GM19328 (cell line): ENCODE measurements around the gene FNDC4.
A peak's percentile ranks its signal among the peaks of the same experiment; 100 is the strongest.

ENCODE experiments used
- ATAC-seq: cut with Tn5 transposase; IDR thresholded peaks from one replicate; pipeline ENCODE4 v1.9.1; 2021; ENCODE audit warnings: mild to moderate bottlenecking, moderate library complexity; ENCODE audit not compliant: unreplicated experiment

The FNDC4 gene

DNA sequence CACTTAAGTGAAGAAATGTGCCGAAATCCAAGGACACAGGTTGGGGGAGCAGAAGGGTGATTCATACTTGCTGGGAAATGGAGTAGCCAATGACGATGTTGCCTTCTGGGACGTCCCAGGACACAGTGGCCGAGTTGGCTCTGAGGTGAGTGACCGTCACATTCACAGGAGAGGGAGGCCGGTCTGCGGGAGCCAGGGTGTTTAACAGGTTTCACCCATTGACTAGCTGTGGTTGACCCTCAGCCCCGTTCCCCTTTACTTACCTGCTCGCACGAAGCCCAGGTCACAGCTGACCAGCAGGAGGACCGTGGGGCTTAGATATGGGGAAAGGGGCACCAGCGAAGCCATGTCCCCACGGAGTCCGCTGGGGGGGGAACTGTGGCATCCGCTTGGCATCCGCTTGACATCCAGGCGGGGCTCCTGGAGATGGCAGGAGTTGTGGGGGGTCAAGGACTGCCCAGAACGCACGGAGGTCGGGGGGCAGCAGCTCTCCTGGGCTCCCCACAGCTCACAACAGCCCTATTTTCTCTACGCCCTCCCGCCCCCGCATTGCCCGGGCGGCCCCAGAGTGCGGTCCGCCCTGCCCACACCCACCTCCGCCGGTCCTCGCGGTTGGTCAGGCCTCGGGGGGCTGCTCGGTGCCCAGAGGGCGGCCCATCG is 586 bp downstream of the FNDC4 start:
- no peak for ATAC-seq

DNA sequence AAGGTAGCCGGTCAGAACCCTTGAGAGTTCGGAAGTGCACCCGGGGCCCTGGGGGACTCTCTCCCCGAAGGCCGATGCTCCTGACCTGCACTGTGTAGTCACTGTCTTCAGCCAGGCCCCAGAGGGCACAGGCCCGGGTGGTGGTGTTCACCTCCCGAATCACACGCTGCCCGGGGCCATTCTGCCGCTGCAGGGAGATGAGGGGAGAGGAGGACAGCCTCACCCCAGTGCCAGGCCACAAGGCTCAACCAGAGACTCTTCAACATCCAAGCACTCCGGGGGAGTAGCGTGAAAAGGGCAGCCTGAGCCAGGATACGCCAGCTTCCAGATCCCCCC is 1.1 kb downstream of the FNDC4 start:
- no peak for ATAC-seq

DNA sequence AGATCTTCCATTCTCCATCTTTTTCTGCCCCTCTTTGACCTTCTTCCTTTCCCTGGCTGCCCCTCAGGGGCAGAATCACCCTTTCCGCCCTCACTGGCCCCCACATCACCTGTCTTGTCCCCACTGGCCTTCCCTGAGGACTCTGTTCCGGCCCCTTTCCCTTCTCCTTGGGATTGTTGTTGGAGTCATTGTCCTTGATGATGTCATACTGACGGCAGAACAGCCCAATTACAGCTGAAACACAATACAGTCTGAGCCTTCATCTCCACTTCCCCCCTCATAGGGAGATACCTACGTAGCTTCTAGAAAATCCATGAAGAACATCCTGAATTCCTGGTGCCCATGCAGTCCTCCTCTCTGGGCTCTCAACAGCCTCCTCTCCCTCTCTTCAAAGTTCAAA is 2.4 kb downstream of the FNDC4 start:
- ATAC-seq: no peak

DNA sequence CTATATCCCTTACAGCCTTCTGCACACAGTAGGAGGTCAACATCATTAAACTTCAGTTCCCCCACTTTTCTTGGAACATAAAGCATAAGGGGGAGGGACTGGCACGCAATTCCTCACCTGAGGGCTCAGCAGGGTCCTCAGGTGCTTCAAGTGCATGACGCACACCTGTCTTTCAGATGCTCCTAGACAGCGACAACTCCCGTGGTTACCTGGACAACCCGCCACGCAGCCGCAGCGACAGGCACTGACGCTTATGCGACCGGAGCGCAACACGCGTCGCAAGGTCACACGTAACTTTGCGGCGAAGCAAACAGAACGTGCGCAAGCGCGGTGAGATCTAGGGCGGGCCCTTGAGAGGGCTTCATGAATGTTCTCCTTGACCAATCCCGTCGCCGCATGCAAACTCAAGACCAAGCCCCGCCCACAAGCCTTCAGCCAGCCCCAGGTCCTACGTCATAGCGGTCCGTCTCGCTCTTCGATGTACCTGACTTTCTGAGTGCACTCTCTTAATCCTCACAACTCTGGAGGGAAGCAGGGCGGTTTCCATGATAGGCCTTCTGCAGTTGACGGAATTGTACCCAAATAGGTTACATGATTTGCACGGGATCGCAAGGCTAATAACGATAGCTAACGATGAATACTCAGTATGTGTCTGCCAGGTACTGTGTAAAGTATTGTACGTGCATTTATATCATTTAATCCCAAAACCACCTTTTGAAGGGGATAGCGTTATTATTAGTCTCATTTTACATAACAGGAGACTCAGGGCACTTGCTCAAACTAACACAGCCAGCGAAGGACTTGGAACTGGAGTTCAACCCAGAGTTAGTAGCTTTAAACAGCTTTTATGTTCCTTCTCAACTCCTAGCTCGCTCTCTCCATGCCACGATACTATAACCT is 5.3 kb downstream of the FNDC4 start, which contains the start of gene IFT172:
IFT172 (minus strand) TSS at position 246 of the 900 bp plus-strand sequence; CDS start at position 156, 90 bp downstream.
- ATAC-seq: peak; percentile 96

DNA sequence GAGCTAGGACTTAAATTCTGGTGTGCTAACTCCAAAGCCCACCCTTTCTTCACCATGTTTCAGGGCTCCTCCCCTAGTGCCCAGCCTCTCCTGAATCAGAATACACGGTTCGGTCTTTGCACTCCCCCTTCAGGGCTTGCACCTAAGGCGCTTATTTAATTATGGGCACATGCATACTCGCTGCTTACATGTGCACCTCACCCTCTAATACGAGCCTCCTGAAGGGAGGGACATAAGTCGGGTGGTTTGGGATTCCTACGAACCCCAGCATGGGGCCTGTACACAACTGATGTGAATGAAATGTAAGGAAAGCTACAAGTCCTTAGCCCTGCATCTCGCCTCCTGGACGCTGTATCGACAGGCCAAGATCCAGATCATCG is 5.9 kb downstream of the FNDC4 start:
- ATAC-seq: no peak

DNA sequence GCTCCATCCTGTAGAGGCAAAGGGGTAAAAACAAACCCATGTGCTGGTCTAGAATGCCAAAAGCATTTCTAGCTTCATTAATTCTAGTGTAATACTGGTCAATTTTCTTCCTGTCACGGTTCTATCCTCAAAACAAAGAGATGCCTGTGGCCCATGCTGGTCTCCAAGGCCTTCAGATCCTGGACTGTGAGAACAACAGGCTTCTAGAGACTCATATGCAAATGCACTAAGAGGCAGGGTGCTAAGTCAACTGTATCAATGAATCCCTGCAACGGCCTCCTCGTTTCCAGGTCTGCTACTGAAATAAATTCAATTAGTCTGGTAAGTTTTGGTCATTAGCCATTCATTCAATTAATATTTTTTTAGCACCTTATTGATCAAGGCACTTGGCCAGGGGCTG is 9.5 kb downstream of the FNDC4 start:
- ATAC-seq: no peak

DNA sequence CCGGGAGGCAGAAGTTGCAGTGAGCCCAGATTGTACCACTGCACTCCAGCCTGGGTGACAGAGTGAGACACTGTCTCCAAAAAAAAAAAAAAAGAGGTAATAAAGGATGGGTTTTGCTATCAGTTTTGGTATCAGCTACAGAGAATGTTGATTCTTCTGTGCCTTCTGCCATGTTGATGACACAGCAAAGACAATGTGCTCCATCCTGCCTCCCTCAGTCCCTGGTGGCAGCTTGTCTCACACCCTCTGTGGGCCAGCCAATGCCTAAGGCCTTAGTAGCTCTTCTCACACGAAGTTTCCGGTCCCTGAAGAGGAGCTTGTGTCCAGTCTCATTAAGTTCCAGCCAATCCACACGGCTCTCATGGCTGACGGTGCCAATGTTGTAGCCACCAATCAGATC is 23.0 kb downstream of the FNDC4 start:
- ATAC-seq: no peak

DNA sequence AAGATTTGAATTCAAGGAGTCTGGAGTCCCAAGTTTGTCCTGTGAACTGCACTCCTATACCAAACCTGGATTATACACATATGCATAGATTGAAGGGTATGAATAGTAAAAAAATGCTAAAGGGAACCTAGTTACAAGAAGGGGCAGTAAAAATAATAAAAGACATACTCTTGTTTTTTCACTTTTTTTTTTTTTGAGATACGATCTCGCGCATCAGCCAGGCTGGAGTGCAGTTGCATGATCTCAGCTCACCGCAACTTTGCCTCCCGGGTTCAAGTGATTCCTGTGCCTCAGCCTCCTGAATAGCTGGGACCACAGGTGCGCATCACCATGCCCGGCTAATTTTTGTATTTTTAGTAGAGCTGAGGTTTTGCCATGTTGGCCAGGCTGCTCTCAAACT is 30.6 kb downstream of the FNDC4 start:
- ATAC-seq: no peak

DNA sequence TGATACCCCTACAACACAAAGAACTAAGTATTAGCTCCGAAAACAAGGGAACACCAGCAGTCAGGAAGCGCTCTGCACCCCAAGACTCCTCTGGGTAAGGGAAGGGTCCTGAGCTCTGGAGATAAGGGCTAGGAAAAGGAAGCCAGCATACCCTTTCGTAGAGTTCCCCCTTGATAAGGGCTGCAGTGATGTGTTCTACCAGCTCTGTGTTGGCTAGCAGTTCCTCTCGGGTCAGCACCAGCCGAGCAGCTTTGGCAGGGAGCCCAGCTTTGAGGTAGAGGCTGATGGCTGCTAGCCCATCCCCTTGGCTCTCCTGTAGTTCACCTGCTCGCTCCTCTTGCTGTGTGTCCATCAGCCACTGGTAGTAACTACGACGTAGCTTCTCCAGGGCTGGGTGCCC is 33.9 kb downstream of the FNDC4 start:
- no peak for ATAC-seq

DNA sequence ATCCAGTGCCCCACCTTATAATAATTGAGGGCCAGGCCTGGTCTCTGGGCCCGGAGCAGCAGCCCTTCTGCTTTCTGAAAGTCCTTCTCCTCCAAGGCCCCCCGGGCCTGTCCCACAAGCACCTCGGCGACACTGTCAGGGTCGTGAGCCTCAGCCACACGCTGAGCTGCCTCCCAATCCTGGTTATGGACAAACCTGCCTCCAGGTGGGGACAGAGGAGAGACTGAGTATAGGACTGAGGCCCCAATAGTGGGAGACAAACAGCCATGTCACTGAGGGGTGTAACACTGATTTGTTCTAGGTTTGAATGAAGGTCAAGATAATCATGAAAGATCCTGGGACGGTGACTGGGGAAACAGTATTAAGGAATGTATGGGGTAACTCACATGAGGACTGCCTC is 41.0 kb downstream of the FNDC4 start:
- ATAC-seq: no peak

DNA sequence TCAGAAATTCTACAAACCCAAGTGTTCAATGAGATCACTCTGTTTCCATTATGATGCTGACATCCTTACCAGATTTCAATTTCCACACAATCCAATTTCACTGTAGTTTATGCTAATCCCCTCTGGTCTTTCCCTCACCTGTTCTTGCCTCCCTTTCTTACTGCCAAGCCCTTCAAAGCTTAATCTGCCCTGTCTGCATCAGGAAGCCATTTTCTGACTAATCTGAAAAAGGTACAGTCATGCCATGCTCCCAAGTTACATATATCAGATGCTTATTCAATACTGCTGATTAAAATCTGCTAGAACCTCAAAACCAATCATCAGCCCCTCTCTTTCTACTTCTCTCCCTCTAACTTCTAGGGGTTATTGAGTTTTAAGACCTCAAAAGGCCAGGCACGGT is 43.9 kb downstream of the FNDC4 start:
- ATAC-seq: no peak

DNA sequence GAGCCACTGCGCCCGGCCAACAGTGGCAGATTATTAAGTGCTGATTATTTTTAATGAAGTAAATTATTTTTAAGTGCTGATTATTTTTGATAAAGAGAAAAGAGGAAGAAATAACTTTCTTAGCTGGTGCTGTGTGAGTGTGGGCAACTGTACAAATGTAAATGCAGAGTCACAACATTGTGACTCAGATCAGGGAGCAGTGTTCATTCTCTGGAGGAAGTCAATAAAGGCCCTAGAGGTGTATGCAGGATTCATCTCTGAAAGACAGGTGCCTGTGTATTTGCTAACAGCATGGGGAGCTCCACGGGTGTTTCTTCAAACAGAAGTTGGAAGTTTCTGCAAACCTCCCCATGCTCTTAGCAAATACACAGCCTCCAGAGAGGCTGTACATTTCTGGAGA is 46.6 kb downstream of the FNDC4 start:
- no peak for ATAC-seq

DNA sequence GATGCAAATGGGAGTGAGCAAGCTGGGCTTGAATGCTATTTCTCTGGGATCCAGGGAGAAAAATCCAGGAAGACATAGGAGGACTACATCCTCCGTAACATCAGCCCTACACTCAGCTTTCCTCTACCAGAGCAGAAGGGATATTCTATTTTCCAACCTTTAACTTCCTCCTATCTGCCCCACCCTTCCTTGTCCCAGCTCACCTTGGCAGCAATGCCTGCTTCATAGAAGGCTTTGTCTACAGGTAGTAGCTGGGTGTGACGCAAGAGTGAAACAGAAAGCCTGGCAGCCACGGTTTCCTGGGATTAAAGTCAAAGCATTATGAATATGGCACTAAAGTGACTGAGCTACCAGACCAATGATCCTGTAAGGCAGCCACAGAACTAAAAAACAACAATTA is 48.9 kb downstream of the FNDC4 start:
- ATAC-seq: no peak

DNA sequence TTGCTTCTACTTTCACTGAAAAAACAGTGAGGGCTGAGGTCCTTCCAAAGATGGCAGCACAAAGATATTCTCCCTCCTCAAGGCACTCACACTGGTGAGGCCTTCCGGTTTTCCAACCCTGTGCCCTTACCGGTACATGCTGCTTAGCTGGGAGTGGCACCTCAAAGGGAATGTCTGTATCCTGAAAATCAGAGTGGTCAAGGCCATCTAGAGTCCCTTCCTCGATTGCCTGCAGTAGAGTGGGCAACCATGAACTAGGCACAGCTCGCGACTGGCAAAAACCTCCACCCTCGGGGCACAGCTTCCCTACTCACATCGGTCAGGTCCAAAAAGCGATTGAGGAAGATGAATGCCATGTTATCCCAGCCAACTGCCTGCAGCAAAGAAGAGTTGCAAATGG is 49.4 kb downstream of the FNDC4 start:
- no peak for ATAC-seq

DNA sequence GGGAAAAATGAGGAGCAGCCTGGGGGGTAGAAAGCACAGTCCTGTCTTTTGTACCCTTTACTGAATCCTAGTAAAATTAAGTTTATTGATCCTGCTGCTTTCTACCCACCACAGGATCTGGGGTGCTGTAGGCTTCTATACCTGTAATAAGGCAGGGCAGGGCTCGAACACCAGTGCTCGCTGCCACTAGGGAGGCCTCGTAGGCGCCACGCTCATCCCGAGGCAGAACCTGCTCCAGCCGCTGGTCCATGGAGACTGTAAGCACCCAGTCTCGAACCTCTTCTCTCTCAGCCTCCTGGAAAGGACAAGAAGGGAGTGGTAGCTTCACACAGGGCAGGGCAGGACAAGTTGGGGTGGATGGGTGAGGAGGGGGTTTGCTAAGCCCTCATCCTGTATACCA is 49.8 kb downstream of the FNDC4 start:
- ATAC-seq: no peak

DNA sequence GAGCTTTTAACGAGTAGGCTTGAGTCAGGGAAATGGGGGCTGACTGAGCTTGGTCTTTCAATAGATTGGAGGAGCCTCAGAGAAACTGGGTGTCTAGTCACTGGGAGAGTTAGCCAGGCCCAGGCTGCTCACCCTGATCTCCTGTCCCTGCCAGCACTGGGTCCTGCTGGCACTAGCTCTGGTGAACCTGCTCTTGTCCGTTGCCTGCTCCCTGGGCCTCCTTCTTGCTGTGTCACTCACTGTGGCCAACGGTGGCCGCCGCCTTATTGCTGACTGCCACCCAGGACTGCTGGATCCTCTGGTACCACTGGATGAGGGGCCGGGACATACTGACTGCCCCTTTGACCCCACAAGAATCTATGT is 52.1 kb downstream of the FNDC4 start:
- ATAC-seq: no peak

DNA sequence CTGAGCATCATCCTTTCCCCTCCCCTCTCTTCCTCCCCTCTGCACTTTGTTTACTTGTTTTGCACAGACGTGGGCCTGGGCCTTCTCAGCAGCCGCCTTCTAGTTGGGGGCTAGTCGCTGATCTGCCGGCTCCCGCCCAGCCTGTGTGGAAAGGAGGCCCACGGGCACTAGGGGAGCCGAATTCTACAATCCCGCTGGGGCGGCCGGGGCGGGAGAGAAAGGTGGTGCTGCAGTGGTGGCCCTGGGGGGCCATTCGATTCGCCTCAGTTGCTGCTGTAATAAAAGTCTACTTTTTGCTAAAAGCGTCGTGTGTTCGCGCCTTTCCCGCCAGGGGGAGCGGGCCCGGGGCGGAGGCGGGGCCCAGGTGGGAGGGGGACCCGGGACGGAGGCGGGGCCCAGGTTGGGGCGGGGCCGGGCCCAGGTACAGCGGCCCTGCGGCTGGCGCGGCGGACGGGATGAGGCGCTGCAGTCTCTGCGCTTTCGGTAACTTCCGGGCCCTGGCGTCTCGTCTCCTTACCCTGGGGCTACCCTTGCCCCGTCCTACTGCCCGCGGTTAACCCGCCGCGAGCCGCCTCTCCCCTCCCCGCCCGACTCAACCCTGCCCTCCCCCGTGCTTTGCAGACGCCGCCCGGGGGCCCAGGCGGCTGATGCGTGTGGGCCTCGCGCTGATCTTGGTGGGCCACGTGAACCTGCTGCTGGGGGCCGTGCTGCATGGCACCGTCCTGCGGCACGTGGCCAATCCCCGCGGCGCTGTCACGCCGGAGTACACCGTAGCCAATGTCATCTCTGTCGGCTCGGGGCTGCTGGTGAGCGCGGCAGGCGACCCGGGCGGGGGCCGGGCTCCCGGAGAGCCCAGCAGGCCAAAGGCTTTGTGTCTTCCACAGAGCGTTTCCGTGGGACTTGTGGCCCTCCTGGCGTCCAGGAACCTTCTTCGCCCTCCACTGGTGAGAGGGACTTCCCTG is 52.8 kb downstream of the FNDC4 start, which contains the start of gene KRTCAP3:
KRTCAP3 (plus strand) TSS at position 424 of the 962 bp plus-strand sequence; CDS start at position 456, 32 bp downstream.
- no peak for ATAC-seq
